Endothelial cell of umbilical vein (primary cell): ENCODE data around the gene PPFIBP1. TPM values are rescaled to one million over a fixed set of nuclear protein-coding genes. Genes with fewer than 3 reads are reported as not detected.

ENCODE experiments used
- BruUV-seq: library from RNA; stranded (reverse); fragments of 400-500 nt; replicated peaks from 2 replicates; lab custom pipeline; 2021; lab: Mats Ljungman, UMichigan
- CTCF ChIA-PET: fragments of 300-600, 350-600 bp; sonication (Branson Sonifier 250); formaldehyde crosslinking; loops from one replicate; lab custom pipeline; 2021; ENCODE audit warnings: antibody characterized with exemption, inconsistent platforms; lab: Charles Lee
- POLR2A ChIA-PET: fragments of 300-600, 350-600 bp; sonication (Branson Sonifier 250); formaldehyde crosslinking; loops from one replicate; lab custom pipeline; 2021; ENCODE audit warnings: antibody characterized with exemption, inconsistent platforms; lab: Charles Lee
- DNase-seq: peaks from one replicate; pipeline ENCODE4 v3.0.0-alpha.2; 2011; ENCODE audit warnings: low read depth, low spot score
- FAIRE-seq: peaks from 2 replicates; lab custom pipeline; 2011; peaks lifted over from hg19 to GRCh38; lab: Jason Lieb, UNC
- H2AFZ ChIP-seq: 2 replicates; pipeline ENCODE4 v1.6.0; 2012; ENCODE audit warnings: low read depth, low read length, control low read depth, inconsistent platforms
- H3K27ac ChIP-seq: 2 replicates; pipeline ENCODE4 v1.5.1; 2011; ENCODE audit warnings: low read depth, mild to moderate bottlenecking, control low read depth, low read length, moderate library complexity; ENCODE audit not compliant: insufficient read depth
- H3K27me3 ChIP-seq, 2 experiments: 2 replicates each; pipeline versions ENCODE4 v1.6.0 to v1.6.1; 2011; ENCODE audit warnings: low read length in 2 of 2, mixed read lengths in 1 of 2; ENCODE audit not compliant: control insufficient read depth in 2 of 2, insufficient read depth in 2 of 2
- H3K36me3 ChIP-seq, 2 experiments: 2 replicates in 1 of 2; 3 replicates in 1 of 2; pipeline ENCODE4 v1.5.1; 2011; ENCODE audit warnings: low read length in 2 of 2, mild to moderate bottlenecking in 1 of 2, moderate library complexity in 1 of 2; ENCODE audit not compliant: control insufficient read depth in 2 of 2, insufficient read depth in 2 of 2; ENCODE audit errors: extremely low read depth in 1 of 2
- H3K4me1 ChIP-seq: 3 replicates; pipeline ENCODE4 v1.5.1; 2011; ENCODE audit warnings: mild to moderate bottlenecking, low read length; ENCODE audit not compliant: control insufficient read depth, insufficient read depth; ENCODE audit errors: extremely low read depth
- H3K4me2 ChIP-seq: 2 replicates; pipeline ENCODE4 v1.6.1; 2011; ENCODE audit warnings: low read length, control low read depth, mixed read lengths; ENCODE audit not compliant: insufficient read depth
- H3K4me3 ChIP-seq, 3 experiments: fragments of 200-600 bp in 1 of 3; sonication (generic), shearing (Covaris generic) in 1 of 3; replicated peaks in 1 of 3; 2 replicates each; pipeline ENCODE4 v1.5.1; 2011 to 2016; ENCODE audit warnings: control low read depth in 3 of 3, low read length in 3 of 3, mild to moderate bottlenecking in 2 of 3, inconsistent platforms in 1 of 3, low read depth in 1 of 3, moderate library complexity in 1 of 3; ENCODE audit not compliant: insufficient read depth in 1 of 3
- H3K79me2 ChIP-seq: 2 replicates; pipeline ENCODE4 v1.6.0; 2012; ENCODE audit warnings: low read length, inconsistent platforms; ENCODE audit not compliant: control insufficient read depth, insufficient read depth
- H3K9ac ChIP-seq: replicated peaks from 2 replicates; pipeline ENCODE3; 2011; ENCODE audit warnings: low read length, control low read depth; ENCODE audit not compliant: insufficient read depth; ENCODE audit errors: extremely low read depth
- H3K9me1 ChIP-seq: replicated peaks from 3 replicates; pipeline ENCODE4 v1.6.0; 2011; ENCODE audit warnings: mild to moderate bottlenecking, low read length; ENCODE audit not compliant: control insufficient read depth, insufficient read depth; ENCODE audit errors: extremely low read depth
- H3K9me3 ChIP-seq: replicated peaks from 2 replicates; pipeline ENCODE4 v1.5.1; 2012; ENCODE audit warnings: low read length, inconsistent platforms; ENCODE audit not compliant: control insufficient read depth, insufficient read depth
- H4K20me1 ChIP-seq: replicated peaks from 2 replicates; pipeline ENCODE3; 2011; ENCODE audit warnings: mild to moderate bottlenecking, low read length; ENCODE audit not compliant: control insufficient read depth, insufficient read depth; ENCODE audit errors: extremely low read depth
- EZH2 ChIP-seq: IDR thresholded peaks from 2 replicates; pipeline ENCODE4 v1.6.1; 2012; ENCODE audit warnings: borderline replicate concordance, low read depth, mild to moderate bottlenecking, moderate library complexity, low read length, inconsistent platforms; ENCODE audit not compliant: severe bottlenecking
- FOS ChIP-seq: IDR thresholded peaks from 2 replicates; pipeline ENCODE4 v1.6.1; 2011; ENCODE audit warnings: mild to moderate bottlenecking, low read length, moderate library complexity, borderline replicate concordance; ENCODE audit not compliant: insufficient read depth
- GATA2 ChIP-seq: IDR thresholded peaks from 2 replicates; pipeline ENCODE4 v1.7.0; 2011; ENCODE audit warnings: low read depth, mild to moderate bottlenecking, moderate library complexity, mixed read lengths, low read length; ENCODE audit not compliant: insufficient read length, insufficient read depth
- JUN ChIP-seq: IDR thresholded peaks from 2 replicates; pipeline ENCODE4 v1.6.1; 2011; ENCODE audit warnings: borderline replicate concordance, low read depth; ENCODE audit not compliant: insufficient read length, insufficient read depth
- MAX ChIP-seq: IDR thresholded peaks from 2 replicates; pipeline ENCODE4 v1.6.1; 2011; ENCODE audit not compliant: insufficient read depth, insufficient read length
- MYC ChIP-seq: IDR thresholded peaks from one replicate; pipeline ENCODE4 v1.6.1; 2011; ENCODE audit warnings: mild to moderate bottlenecking, low read depth, low read length
- POLR2A ChIP-seq: IDR thresholded peaks from 2 replicates; pipeline ENCODE4 v1.6.1; 2012; ENCODE audit warnings: low read depth, mild to moderate bottlenecking, control low read depth, low read length
- POLR2AphosphoS5 ChIP-seq: IDR thresholded peaks from 2 replicates; pipeline ENCODE4 v1.6.1; 2012; ENCODE audit warnings: low read depth, mild to moderate bottlenecking, control low read depth, low read length, moderate library complexity; ENCODE audit not compliant: insufficient read depth
- dilution Hi-C: fragments of 300-500 bp; cut with MboI; formaldehyde crosslinking; loops from one replicate; pipeline ENCODE4 v1.15.0; 2019; ENCODE audit warnings: low sequenced_read_pairs; ENCODE audit not compliant: extremely low pct_ligation_motif_present
- intact Hi-C: fragments of 100-400 bp; cut with micrococcal nuclease; formaldehyde crosslinking; loops from one replicate; pipeline ENCODE4 v1.10.0; 2022
- polyA plus RNA-seq, 4 experiments: library from polyadenylated mRNA; depleted of rRNA in 3 of 4; stranded (reverse) in 3 of 4; unstranded in 1 of 4; fragments of >200 nt; gene quantifications; 2 replicates each; pipeline versions ENCODE4 v1.2.1 to v1.2.3, GENCODE V29; 2011 to 2012; ENCODE audit warnings: missing spikeins in 1 of 4
- total RNA-seq: library from RNA; stranded (reverse); gene quantifications from 2 replicates; pipeline ENCODE4 v1.2.3, GENCODE V29; 2021

Gene PPFIBP1
- total and polyA plus RNA-seq, 2 donors (not counting 3 experiments of a cell fraction or from before 2014, with no cell fraction given), result 45.5 to 154 TPM

GRCh38 chr12:27610374-27610773 lies 86.4 kb downstream of the PPFIBP1 start:
- H3K27ac ChIP-seq, result no peak overlapping the region
- no peaks in the 10 kb centered on the region for H3K27me3 ChIP-seq
- no peaks in the 10 kb centered on the region for H3K36me3 ChIP-seq
- H2AFZ ChIP-seq, result no peak overlapping the region
- no peaks in the 10 kb centered on the region for H3K9me3 ChIP-seq
- DNase-seq, result peak; percentile 53
- peaks cover 10% of the 10 kb centered on the region for H3K4me1 ChIP-seq
- H3K79me2 ChIP-seq, result peaks cover 57% of the 10 kb centered on the region
- FAIRE-seq, result no peak
- no peak overlapping the region for H3K4me2 ChIP-seq
- H4K20me1 ChIP-seq, result no peaks in the 10 kb centered on the region
- H3K4me3 ChIP-seq, result no peak overlapping the region
- dilution Hi-C loops (no loop called here), intact Hi-C loops (no loop called here)
- H3K9ac ChIP-seq, result no peak overlapping the region
- no TSS peak for BruUV-seq
- TF ChIP-seq POLR2AphosphoS5, result no peak
- TF ChIP-seq EZH2, result no peak
- TF ChIP-seq GATA2, result no peak
- TF ChIP-seq FOS, result peak; percentile 14
- no peak for TF ChIP-seq POLR2A
- TF ChIP-seq JUN, result no peak
- CTCF ChIA-PET, result interaction anchor here (0.6 to 1.0 kb wide), 2 partner anchors 27 to 186 kb away, joined by 3 to 4 read pairs; no protein-coding TSS in a partner anchor
- H3K9me1 ChIP-seq, result no peaks in the 10 kb centered on the region
- POLR2A ChIA-PET, result no interaction called here

- ChIA-PET POLR2A (no interaction called here), CTCF (interaction anchor here (1.2 kb wide), 1 partner anchor 31 kb away, joined by 4 read pairs; no protein-coding TSS in a partner anchor)
Measured at GRCh38 chr12:27614386-27614785, 90.4 kb downstream of the PPFIBP1 start.

More at GRCh38 chr12:27614386-27614785, 90.4 kb downstream of the PPFIBP1 start:
- no peak overlapping the region for H2AFZ ChIP-seq
- peaks cover 47% of the 10 kb centered on the region for H3K4me1 ChIP-seq
- peaks cover 58% of the 10 kb centered on the region for H3K79me2 ChIP-seq
- DNase-seq (no peak), FAIRE-seq (no peak)
- H3K4me3 ChIP-seq, result no peak overlapping the region
- no TSS peak for BruUV-seq
- H3K9me1 ChIP-seq, result no peaks in the 10 kb centered on the region
- no peaks in the 10 kb centered on the region for H3K9me3 ChIP-seq
- H3K27me3 ChIP-seq, result no peaks in the 10 kb centered on the region
- H3K9ac ChIP-seq, result no peak overlapping the region
- no peaks in the 10 kb centered on the region for H4K20me1 ChIP-seq
- H3K27ac ChIP-seq, result no peak overlapping the region
- TF ChIP-seq POLR2AphosphoS5 (no peak), FOS (no peak), MAX (no peak), MYC (no peak)
- intact Hi-C loops, result no loop called here
- no peak overlapping the region for H3K4me2 ChIP-seq
- H3K36me3 ChIP-seq, result no peaks in the 10 kb centered on the region
- dilution Hi-C loops, result no loop called here
